PC-9 (cell line): ENCODE data around the gene OLR1. TPM values are rescaled to one million over a fixed set of nuclear protein-coding genes. Genes with fewer than 3 reads are reported as not detected.
A peak's percentile ranks its signal among the peaks of the same experiment; 100 is the strongest.

ENCODE experiments used
- BruUV-seq: library from RNA; stranded (reverse); fragments of 400-500 nt; replicated peaks from 2 replicates; lab custom pipeline; 2021; lab: Mats Ljungman, UMichigan
- CTCF ChIA-PET: fragments of 300-600 bp; sonication (Branson Sonifier 250); formaldehyde crosslinking; loops from one replicate; lab custom pipeline; 2022; ENCODE audit warnings: antibody characterized with exemption; lab: Charles Lee
- POLR2A ChIA-PET: fragments of 300-600 bp; sonication (Branson Sonifier 250); formaldehyde crosslinking; loops from one replicate; lab custom pipeline; 2022; ENCODE audit warnings: antibody characterized with exemption; ENCODE audit not compliant: unreplicated experiment; lab: Charles Lee
- DNase-seq, 2 experiments: peaks; one replicate each; pipeline versions ENCODE4 v3.0.0 to v3.0.0-alpha.2; 2015 to 2022; ENCODE audit warnings: mixed read lengths in 1 of 2
- H2AFZ ChIP-seq: fragments of 200-600 bp; sonication (generic); 2 replicates; pipeline ENCODE4 v1.8.1; 2017; ENCODE audit warnings: antibody characterized with exemption
- H3F3A ChIP-seq: fragments of 200-600 bp; sonication (generic); 2 replicates; pipeline ENCODE4 v1.8.1; 2017; ENCODE audit warnings: antibody characterized with exemption, mild to moderate bottlenecking, low read depth; ENCODE audit not compliant: insufficient read depth
- H3K27ac ChIP-seq: fragments of 200-600 bp; sonication (generic); 2 replicates; pipeline ENCODE4 v1.6.1; 2016; ENCODE audit warnings: mixed run types
- H3K27me3 ChIP-seq: fragments of 200-600 bp; sonication (generic); 2 replicates; pipeline ENCODE4 v1.6.1; 2016; ENCODE audit warnings: low read depth, mixed run types; ENCODE audit not compliant: insufficient read depth
- H3K36me3 ChIP-seq: fragments of 200-600 bp; sonication (generic); 2 replicates; pipeline ENCODE4 v1.6.1; 2016; ENCODE audit warnings: low read depth, mixed run types
- H3K4me1 ChIP-seq: fragments of 200-600 bp; sonication (generic); replicated peaks from 2 replicates; pipeline ENCODE4 v1.6.1; 2016; ENCODE audit warnings: mixed run types; ENCODE audit not compliant: insufficient read depth
- H3K4me2 ChIP-seq: fragments of 200-600 bp; sonication (generic); 2 replicates; pipeline ENCODE4 v1.6.1; 2017; ENCODE audit warnings: mixed run types
- H3K4me3 ChIP-seq: fragments of 200-600 bp; sonication (generic); 2 replicates; pipeline ENCODE4 v1.6.1; 2016; ENCODE audit warnings: mixed run types
- H3K79me2 ChIP-seq: fragments of 200-600 bp; sonication (generic); 2 replicates; pipeline ENCODE4 v1.6.1; 2017; ENCODE audit warnings: low read depth, mixed run types
- H3K9me2 ChIP-seq: fragments of 200-600 bp; sonication (generic); 2 replicates; pipeline ENCODE4 v1.8.1; 2017; ENCODE audit warnings: mild to moderate bottlenecking; ENCODE audit not compliant: insufficient read depth
- H3K9me3 ChIP-seq: fragments of 200-600 bp; sonication (generic); 2 replicates; pipeline ENCODE4 v1.8.1; 2016; ENCODE audit warnings: low read depth; ENCODE audit not compliant: insufficient read depth
- H4K20me1 ChIP-seq: fragments of 200-600 bp; sonication (generic); 2 replicates; pipeline ENCODE4 v1.8.1; 2017; ENCODE audit not compliant: insufficient read depth
- CTCF ChIP-seq: fragments of 200-600 bp; sonication (generic); conservative IDR thresholded peaks from 2 replicates; pipeline ENCODE4 v1.6.1; 2017; ENCODE audit warnings: mixed run types, antibody characterized with exemption, mild to moderate bottlenecking, moderate library complexity
- EZH2 ChIP-seq: fragments of 200-600 bp; sonication (generic); IDR thresholded peaks from 2 replicates; pipeline ENCODE4 v1.8.0; 2017; ENCODE audit warnings: antibody characterized with exemption, low read depth
- intact Hi-C: fragments of 100-400 bp; cut with micrococcal nuclease; formaldehyde crosslinking; loops from one replicate; pipeline ENCODE4 v1.10.0; 2022; ENCODE audit not compliant: unreplicated experiment
- total RNA-seq: library from RNA; stranded (reverse); gene quantifications from 2 replicates; pipeline ENCODE4 v1.2.3, GENCODE V29; 2021

Gene OLR1
- total RNA-seq, 1 experiment from 2014 or later = 22.4 TPM

DNA sequence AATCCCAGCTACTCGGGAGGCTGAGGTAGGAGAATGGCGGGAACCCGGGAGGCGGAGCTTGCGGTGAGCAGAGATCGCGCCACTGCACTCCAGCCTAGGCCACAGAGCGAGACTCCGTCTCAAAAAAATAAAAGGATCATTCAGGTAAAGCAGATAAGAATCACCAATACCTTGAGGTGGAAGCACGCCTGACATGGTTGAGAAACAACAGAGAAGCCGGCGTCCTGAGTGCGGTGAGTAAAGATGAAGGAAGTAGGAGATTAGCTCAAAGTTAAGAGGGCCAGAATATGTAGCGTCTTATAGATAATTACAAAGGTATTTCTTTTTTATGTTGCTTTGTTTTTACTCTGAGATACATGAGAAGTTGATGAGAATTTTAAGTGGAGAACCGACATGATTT, 56.6 kb downstream of the OLR1 start:
- Histone ChIP-seq H3K9me2 (no peaks in the 10 kb centered on the region), H3F3A (no peaks in the 10 kb centered on the region), H3K79me2 (no peaks in the 10 kb centered on the region), H4K20me1 (no peaks in the 10 kb centered on the region), H3K27me3 (no peaks in the 10 kb centered on the region), H3K9me3 (no peaks in the 10 kb centered on the region), H2AFZ (no peak overlapping the region), H3K27ac (no peak overlapping the region), H3K4me3 (no peak overlapping the region), H3K4me2 (no peak overlapping the region), H3K36me3 (no peaks in the 10 kb centered on the region), H3K4me1 (peaks cover 11% of the 10 kb centered on the region)
- CTCF ChIA-PET = no interaction called here
- no peak for DNase-seq
- POLR2A ChIA-PET = no interaction called here
- intact Hi-C loops = no loop called here
- no peak for TF ChIP-seq EZH2
- no peak for TF ChIP-seq CTCF
- no TSS peak for BruUV-seq

GRCh38 chr12:10113920-10114319, 58.0 kb downstream of the OLR1 start:
- Histone ChIP-seq H3K4me3 (no peak overlapping the region), H3K4me1 (peaks cover 11% of the 10 kb centered on the region), H3K9me3 (no peaks in the 10 kb centered on the region), H3K4me2 (no peak overlapping the region), H3K79me2 (no peaks in the 10 kb centered on the region), H3K9me2 (no peaks in the 10 kb centered on the region), H3K27ac (no peak overlapping the region), H3F3A (no peaks in the 10 kb centered on the region), H3K36me3 (no peaks in the 10 kb centered on the region), H4K20me1 (no peaks in the 10 kb centered on the region), H3K27me3 (no peaks in the 10 kb centered on the region), H2AFZ (no peak overlapping the region)
- ChIA-PET POLR2A (no interaction called here), CTCF (interaction anchor here (0.6 kb wide), 2 partner anchors 100 to 316 kb away, joined by 3 to 4 read pairs; no protein-coding TSS in a partner anchor)
- TF ChIP-seq CTCF (no peak), EZH2 (no peak)
- intact Hi-C loops = no loop called here
- no TSS peak for BruUV-seq
- no peak for DNase-seq

- no peaks in the 10 kb centered on the region for H4K20me1 ChIP-seq
- H3K4me3 ChIP-seq = no peak overlapping the region
- intact Hi-C loops = no loop called here
- ChIA-PET CTCF (no interaction called here), POLR2A (interaction anchor here (0.6 kb wide), 1 partner anchor 829 kb away, joined by 3 read pairs; no protein-coding TSS in a partner anchor)
- H3F3A ChIP-seq = no peaks in the 10 kb centered on the region
- H3K27ac ChIP-seq = peak overlapping the region; percentile 12; the same call in 1 of the 2 replicates
- TF ChIP-seq CTCF = no peak
- TF ChIP-seq EZH2 = no peak
- peaks cover 11% of the 10 kb centered on the region for H3K4me1 ChIP-seq
- BruUV-seq = no TSS peak
- H3K9me2 ChIP-seq = no peaks in the 10 kb centered on the region
- H3K79me2 ChIP-seq = no peaks in the 10 kb centered on the region
- peak overlapping the region; percentile 63; the same call in 1 of the 2 replicates for H2AFZ ChIP-seq
- peak overlapping the region; percentile 35 for H3K4me2 ChIP-seq
- no peaks in the 10 kb centered on the region for H3K9me3 ChIP-seq
- no peak for DNase-seq
- H3K27me3 ChIP-seq = no peaks in the 10 kb centered on the region
- no peaks in the 10 kb centered on the region for H3K36me3 ChIP-seq
Measured at GRCh38 chr12:10113075-10113474, 58.9 kb downstream of the OLR1 start.
